A673 (cell line): ENCODE data around the gene FAIM. TPM values are rescaled to one million over a fixed set of nuclear protein-coding genes. Genes with fewer than 3 reads are reported as not detected.
A peak's percentile ranks its signal among the peaks of the same experiment; 100 is the strongest.
"Not testable (repeated sequence)": the region's sequence is repeated elsewhere in the genome, so short reads cannot be mapped to it uniquely, and the experiment has no call there.

Experiments used
- Bru-seq: library from RNA; stranded (reverse); fragments of 400-500 nt; gene quantifications from one replicate; lab custom pipeline; 2021; lab: Mats Ljungman, UMichigan
- BruChase-seq, 2 experiments: library from RNA; stranded (reverse); fragments of 400-500 nt; gene quantifications; one replicate each; lab custom pipeline; 2021; lab: Mats Ljungman, UMichigan
- BruUV-seq: library from RNA; stranded (reverse); fragments of 400-500 nt; replicated peaks from 2 replicates; lab custom pipeline; 2021; lab: Mats Ljungman, UMichigan
- CTCF ChIA-PET: fragments of 300-600 bp; sonication (Branson Sonifier 250); formaldehyde crosslinking; loops from one replicate; lab custom pipeline; 2022; ENCODE audit warnings: antibody characterized with exemption; lab: Charles Lee
- POLR2A ChIA-PET: fragments of 300-600 bp; sonication (Branson Sonifier 250); formaldehyde crosslinking; loops from one replicate; lab custom pipeline; 2022; ENCODE audit warnings: antibody characterized with exemption; ENCODE audit not compliant: low non-redundant PET; lab: Charles Lee
- DNase-seq: peaks from one replicate; pipeline ENCODE4 v3.0.0-alpha.2; 2015; ENCODE audit warnings: low spot score
- H3K27ac ChIP-seq: fragments of 200-600 bp; sonication (generic); 2 replicates; pipeline ENCODE4 v1.5.1; 2016; ENCODE audit warnings: mixed run types, low read depth, mild to moderate bottlenecking, mixed read lengths, antibody characterized with exemption, low read length; ENCODE audit not compliant: poor library complexity, severe bottlenecking
- H3K27me3 ChIP-seq: fragments of 200-600 bp; sonication (generic); replicated peaks from 2 replicates; pipeline ENCODE4 v1.6.1; 2017; ENCODE audit warnings: mixed run types, low read depth, mild to moderate bottlenecking, mixed read lengths, antibody characterized with exemption, low read length; ENCODE audit not compliant: insufficient read depth, poor library complexity
- H3K36me3 ChIP-seq: fragments of 200-600 bp; sonication (generic); 2 replicates; pipeline ENCODE4 v1.6.1; 2016; ENCODE audit warnings: mixed run types, mild to moderate bottlenecking, mixed read lengths, antibody characterized with exemption, low read length; ENCODE audit not compliant: insufficient read depth, poor library complexity, severe bottlenecking
- H3K4me1 ChIP-seq: fragments of 200-600 bp; sonication (generic); 2 replicates; pipeline ENCODE4 v1.6.1; 2017; ENCODE audit warnings: mixed run types, mild to moderate bottlenecking, mixed read lengths, antibody characterized with exemption, low read length; ENCODE audit not compliant: insufficient read depth, poor library complexity, severe bottlenecking
- H3K4me3 ChIP-seq: fragments of 200-600 bp; sonication (generic); 2 replicates; pipeline ENCODE4 v1.5.1; 2016; ENCODE audit warnings: low read depth, mixed run types, mild to moderate bottlenecking, mixed read lengths, low read length; ENCODE audit not compliant: poor library complexity, severe bottlenecking
- H3K9me3 ChIP-seq: fragments of 200-600 bp; sonication (generic); 2 replicates; pipeline ENCODE4 v1.6.1; 2016; ENCODE audit warnings: mixed run types, low read depth, mild to moderate bottlenecking, mixed read lengths, antibody characterized with exemption, low read length; ENCODE audit not compliant: poor library complexity, severe bottlenecking
- EZH2 ChIP-seq: fragments of 200-600 bp; sonication (generic); IDR thresholded peaks from 2 replicates; pipeline ENCODE4 v1.6.1; 2017; ENCODE audit warnings: borderline replicate concordance, low read depth, mild to moderate bottlenecking, mixed read lengths, antibody characterized with exemption, low read length; ENCODE audit not compliant: poor library complexity, severe bottlenecking
- intact Hi-C: fragments of 100-400 bp; cut with micrococcal nuclease; formaldehyde crosslinking; loops from one replicate; pipeline ENCODE4 v1.10.0; 2022; ENCODE audit not compliant: unreplicated experiment
- long read RNA-seq: library from polyadenylated mRNA; stranded (forward); transcript quantifications from one replicate; pipeline ENCODE4 v2.0.0, GENCODE V29; 2022
- total RNA-seq: library from RNA; stranded (reverse); gene quantifications from 2 replicates; pipeline ENCODE4 v1.2.3, GENCODE V29; 2021
- TF ChIP-seq, protein P1 (sequence below): fragments of 300-800, 200-600 bp; sonication (generic); conservative IDR thresholded peaks from 2 replicates; pipeline ENCODE4 v1.5.1; 2017; ENCODE audit warnings: low read depth, mild to moderate bottlenecking, antibody characterized with exemption, low read length, moderate library complexity, mixed read lengths

FAIM gene, protein sequence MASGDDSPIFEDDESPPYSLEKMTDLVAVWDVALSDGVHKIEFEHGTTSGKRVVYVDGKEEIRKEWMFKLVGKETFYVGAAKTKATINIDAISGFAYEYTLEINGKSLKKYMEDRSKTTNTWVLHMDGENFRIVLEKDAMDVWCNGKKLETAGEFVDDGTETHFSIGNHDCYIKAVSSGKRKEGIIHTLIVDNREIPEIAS
- total RNA-seq (15.0 and 16.1 TPM in 2 replicates), Bru-seq, nascent RNA (percentile 68 among the genes with signal in this experiment), BruChase-seq, experiment 1, labeled RNA remaining after a 2-hour chase (percentile 53 among the genes with signal in this experiment), BruChase-seq, experiment 2, labeled RNA remaining after a 6-hour chase (percentile 61 among the genes with signal in this experiment)
- long read RNA-seq, transcript FAIM-203 (5 exons, 927 nt): minor isoform, 11 of 34 reads
- long read RNA-seq, transcript FAIM-204 (5 exons, 946 nt): major isoform, 21 of 34 reads
- long read RNA-seq, partial matches to known transcripts: 0 of 34 reads
- long read RNA-seq, other reads (novel, unspliced or antisense): 2 of 34 reads

DNA sequence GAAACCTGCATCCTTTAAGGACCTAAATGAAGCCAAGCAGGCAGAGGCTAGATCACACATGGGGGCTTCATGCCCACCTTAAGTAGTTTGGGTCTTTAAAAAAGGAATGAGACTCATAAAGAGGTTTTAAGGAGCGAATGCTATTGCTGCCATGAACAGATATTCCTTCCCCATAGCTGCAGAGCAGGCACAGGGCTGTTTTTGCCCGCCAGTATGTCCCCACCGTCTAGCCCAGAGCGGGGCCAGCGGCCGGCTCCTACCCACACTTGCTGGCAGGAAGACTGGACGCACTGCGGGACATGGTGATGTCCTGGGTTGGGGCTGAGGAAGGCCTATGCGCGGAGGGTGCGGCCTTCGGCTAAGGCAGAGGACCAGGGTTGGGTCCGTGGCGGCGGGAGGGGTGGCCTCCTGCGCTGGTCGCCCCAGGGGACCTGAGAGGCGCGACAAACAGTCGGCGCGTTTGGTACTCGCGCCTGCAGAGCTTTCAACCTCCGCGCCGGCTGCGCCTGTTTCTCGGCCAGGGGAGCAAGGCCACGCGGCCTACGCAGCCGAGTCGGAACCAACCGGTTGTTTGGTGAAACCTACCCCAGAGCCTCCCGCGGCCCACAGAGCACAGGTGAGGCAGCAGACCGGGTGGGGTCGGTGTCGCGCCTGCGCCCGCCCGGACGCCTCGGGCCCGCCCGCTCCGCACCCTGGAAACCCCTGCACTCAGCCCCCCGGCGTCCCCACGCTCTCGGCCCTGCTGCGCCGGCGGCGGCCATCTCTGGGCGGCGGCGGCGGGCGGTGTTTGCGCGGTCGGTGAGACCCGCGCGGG lies at the start of gene FAIM:
Gene FAIM, plus strand, starts transcription at position 450 of the 814 bp plus-strand sequence. CDS start 10,956 bp downstream, outside the sequence.
- no TSS peak for BruUV-seq
- TF ChIP-seq, protein P1, sequence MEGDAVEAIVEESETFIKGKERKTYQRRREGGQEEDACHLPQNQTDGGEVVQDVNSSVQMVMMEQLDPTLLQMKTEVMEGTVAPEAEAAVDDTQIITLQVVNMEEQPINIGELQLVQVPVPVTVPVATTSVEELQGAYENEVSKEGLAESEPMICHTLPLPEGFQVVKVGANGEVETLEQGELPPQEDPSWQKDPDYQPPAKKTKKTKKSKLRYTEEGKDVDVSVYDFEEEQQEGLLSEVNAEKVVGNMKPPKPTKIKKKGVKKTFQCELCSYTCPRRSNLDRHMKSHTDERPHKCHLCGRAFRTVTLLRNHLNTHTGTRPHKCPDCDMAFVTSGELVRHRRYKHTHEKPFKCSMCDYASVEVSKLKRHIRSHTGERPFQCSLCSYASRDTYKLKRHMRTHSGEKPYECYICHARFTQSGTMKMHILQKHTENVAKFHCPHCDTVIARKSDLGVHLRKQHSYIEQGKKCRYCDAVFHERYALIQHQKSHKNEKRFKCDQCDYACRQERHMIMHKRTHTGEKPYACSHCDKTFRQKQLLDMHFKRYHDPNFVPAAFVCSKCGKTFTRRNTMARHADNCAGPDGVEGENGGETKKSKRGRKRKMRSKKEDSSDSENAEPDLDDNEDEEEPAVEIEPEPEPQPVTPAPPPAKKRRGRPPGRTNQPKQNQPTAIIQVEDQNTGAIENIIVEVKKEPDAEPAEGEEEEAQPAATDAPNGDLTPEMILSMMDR: no peak
- TF ChIP-seq EZH2: no peak
- intact Hi-C loops: no loop called here
- DNase-seq: peak; percentile 68
- Histone ChIP-seq H3K27me3 (no peaks in the 10 kb centered on the region), H3K36me3 (no peaks in the 10 kb centered on the region), H3K27ac (peak within 1 kb of the TSS; percentile 87), H3K4me1 (peaks cover 7% of the 10 kb centered on the region), H3K9me3 (no peaks in the 10 kb centered on the region), H3K4me3 (peak within 1 kb of the TSS; percentile 63)
- ChIA-PET POLR2A (no interaction called here), CTCF (interaction anchor here (1.6 kb wide), 1 partner anchor 14 kb away, joined by 5 read pairs; the partner anchor contains the start of gene CEP70)

DNA sequence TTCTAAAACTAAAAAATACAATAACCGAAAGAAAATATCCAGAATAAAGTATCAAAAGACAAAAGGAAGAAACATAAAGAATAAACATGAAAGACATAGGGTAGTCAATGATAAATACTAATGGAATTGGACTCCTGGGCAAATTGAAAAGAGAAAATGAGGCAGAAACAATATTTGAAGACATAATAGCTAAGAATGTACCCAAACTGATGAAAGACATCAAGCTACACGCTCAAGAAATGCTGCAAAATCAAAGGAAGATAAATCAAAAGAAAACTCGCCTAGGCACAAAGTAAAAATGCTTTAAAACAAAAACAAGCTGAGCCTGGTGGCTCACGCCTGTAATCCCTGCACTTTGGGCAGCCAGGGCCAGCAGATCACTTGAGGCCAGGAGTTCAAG lies 49.4 kb upstream of the FAIM start:
- Histone ChIP-seq H3K4me3 (no peak overlapping the region), H3K36me3 (no peaks in the 10 kb centered on the region), H3K27me3 (no peaks in the 10 kb centered on the region), H3K4me1 (no peaks in the 10 kb centered on the region), H3K9me3 (no peaks in the 10 kb centered on the region), H3K27ac (no peak overlapping the region)
- BruUV-seq: no TSS peak
- CTCF ChIA-PET: no interaction called here
- POLR2A ChIA-PET: no interaction called here
- TF ChIP-seq, protein P1: no peak
- TF ChIP-seq EZH2: no peak
- DNase-seq: no peak
- intact Hi-C loops: no loop called here

- H3K27me3 ChIP-seq: no peaks in the 10 kb centered on the region
- ChIA-PET POLR2A (no interaction called here), CTCF (no interaction called here)
- intact Hi-C loops: no loop called here
- TF ChIP-seq, protein P1: no peak
- TF ChIP-seq EZH2: no peak
- H3K4me3 ChIP-seq: no peak overlapping the region
- no peak for DNase-seq
- no TSS peak for BruUV-seq
- H3K36me3 ChIP-seq: no peaks in the 10 kb centered on the region
- no peaks in the 10 kb centered on the region for H3K4me1 ChIP-seq
- H3K9me3 ChIP-seq: no peaks in the 10 kb centered on the region
- no peak overlapping the region for H3K27ac ChIP-seq
These were observed 48.1 kb upstream of the FAIM start for GRCh38 chr3:138560501-138560900.

DNA sequence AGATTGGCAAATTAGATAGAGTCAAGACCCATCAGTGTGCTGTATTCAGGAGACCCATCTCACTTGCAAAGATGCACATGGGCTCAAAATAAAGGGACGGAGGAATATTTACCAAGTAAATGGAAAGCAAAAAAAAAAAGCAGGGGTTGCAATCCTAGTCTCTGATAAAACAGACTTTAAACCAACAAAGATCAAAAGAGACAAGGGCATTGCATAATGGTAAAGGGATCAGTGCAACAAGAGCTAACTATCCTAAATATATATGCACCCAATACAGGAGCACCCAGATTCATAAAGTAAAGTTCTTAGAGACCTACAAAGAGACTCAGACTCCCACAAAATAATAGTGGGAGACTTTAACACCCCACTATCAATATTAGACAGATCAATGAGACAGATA lies 45.7 kb upstream of the FAIM start:
- H3K9me3 ChIP-seq, H3K27me3 ChIP-seq, H3K27ac ChIP-seq, intact Hi-C loops, CTCF ChIA-PET, H3K4me3 ChIP-seq, POLR2A ChIA-PET, H3K36me3 ChIP-seq, DNase-seq, BruUV-seq, H3K4me1 ChIP-seq: not testable (repeated sequence)
